GM21367 (cell line): ENCODE results near the gene ALPL.
"Not testable (repeated sequence)": the region's sequence is repeated elsewhere in the genome, so short reads cannot be mapped to it uniquely, and the experiment has no call there.

Experiments
- ATAC-seq: cut with Tn5 transposase; IDR thresholded peaks from one replicate; pipeline ENCODE4 v1.9.1; 2021; ENCODE audit not compliant: unreplicated experiment

Gene ALPL

DNA sequence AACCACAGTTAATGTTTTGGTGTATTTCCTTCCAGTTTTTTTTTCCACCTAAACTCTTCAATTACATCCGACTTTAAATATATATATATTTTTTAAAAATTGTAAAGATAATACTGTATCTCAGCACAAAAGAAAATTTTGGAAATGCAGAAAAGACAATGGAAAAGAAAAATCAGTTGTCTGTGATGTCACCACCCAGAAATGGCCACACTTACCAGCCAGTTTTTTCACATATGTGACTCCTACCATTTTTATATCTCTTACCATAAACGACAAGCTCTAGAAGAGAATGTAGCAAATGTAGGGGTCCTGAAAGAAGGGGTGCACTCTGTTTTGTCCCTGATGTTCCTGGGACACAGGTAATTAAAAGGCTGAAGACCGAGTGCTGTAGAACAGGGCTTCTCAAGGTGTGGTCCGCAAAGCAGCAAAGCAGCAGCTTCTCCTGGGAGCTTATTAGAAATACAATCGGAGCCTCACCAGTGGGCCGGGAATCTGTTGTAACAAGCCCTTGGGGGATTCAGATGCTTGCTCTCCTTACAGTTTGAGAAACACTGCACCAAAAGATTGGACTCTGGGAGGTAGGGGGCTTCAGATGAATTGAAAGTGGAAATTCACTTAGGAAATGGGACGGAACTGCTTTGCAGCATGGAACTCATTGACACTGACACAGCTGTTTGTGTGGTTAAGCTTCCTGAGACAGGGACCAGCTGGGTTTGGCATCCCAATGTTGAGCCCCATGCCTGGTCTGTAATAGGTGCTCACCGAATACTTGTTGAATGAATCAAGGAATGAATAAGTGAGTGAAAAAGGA, 44.1 kb downstream of the ALPL start:
- ATAC-seq = no peak

DNA sequence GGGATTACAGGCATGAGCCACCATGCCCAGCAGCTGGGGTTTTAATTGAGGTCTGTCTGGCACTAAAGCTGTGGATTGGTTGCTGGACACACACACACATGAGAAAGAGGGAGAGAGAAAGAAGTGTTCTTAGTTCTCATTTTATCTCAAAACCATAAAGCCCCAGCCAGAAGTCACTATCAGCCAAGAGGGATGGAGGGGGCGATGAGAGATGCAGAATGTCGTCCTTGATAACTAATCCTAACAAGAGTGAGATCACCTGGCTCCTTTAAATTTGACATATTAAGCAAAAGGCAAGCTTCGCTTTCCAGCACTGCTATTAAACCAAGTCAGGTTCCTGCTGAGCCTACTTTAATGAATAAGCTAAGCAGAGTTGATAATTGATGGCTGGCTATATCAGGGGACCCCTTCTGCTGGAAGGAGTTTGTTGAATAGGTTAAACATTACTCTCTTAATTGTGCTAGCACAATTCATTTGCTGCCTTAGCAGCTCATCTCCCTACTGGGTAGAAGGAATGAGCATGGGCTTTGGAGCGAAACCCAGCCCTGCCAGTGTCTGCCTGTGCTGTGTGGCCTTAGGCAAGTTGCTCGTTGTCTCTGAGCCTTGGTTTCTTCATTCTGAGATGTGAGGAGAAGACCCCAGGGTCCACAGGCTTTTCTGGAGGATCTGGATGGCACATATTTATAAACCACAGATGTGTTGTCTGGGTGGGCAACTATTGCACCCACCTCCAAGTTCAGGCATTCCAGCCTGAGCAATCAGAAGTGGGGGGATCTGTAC, 50.8 kb downstream of the ALPL start:
- no peak for ATAC-seq

DNA sequence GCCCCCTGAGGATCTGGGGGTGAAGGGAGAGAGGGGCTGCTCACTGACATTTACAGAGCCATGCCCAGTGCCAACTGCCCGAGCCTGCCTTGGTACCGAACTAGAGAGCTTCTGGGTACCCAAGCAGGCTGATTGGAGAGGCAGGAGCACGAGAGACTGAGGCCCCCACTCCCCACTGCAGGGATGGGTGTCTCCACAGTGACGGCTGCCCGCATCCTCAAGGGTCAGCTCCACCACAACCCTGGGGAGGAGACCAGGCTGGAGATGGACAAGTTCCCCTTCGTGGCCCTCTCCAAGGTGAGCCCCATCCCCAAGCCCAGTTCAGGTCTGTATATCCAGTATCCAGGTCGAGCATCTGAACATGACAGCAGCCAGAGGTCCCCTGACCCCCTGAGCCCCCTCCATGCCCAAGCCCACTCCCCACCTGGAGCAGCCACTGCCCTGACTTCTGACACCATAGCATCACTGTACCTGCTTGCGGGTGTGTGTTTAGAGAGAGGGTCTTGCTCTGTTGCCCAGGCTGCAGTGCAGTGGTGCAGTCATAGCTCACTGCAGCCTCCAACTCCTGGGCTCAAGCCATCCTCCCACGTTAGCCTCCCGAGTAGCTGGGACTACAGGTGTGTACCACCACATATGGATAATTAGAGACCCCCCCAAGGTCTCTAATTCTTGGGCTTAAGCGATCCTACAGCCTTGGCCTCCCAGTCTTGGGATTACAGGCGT, 51.9 kb downstream of the ALPL start:
- ATAC-seq = no peak

DNA sequence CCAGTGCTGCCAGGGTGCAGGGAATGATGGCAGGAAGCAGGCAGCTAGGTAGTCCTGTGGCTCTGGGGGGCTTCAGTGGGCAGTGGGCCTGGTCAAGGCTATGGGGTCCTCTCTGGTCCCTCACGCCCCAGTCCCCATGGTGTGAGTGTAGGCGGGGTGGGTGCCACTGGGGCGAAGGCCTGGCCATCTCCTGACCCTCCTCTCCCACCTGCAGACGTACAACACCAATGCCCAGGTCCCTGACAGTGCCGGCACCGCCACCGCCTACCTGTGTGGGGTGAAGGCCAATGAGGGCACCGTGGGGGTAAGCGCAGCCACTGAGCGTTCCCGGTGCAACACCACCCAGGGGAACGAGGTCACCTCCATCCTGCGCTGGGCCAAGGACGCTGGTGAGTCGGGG, 53.7 kb downstream of the ALPL start:
- no peak for ATAC-seq

DNA sequence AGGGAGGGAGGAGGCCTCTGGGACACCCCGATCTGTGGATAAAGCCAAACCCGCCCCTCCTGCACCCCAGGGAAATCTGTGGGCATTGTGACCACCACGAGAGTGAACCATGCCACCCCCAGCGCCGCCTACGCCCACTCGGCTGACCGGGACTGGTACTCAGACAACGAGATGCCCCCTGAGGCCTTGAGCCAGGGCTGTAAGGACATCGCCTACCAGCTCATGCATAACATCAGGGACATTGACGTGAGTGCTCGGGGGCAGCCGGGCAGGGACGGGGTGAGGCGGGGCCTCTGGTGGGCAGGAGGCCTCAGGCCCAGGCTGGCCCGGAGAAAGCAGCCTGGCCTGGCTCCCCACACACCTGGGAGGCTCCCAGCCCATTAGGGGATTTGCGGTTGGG, 54.7 kb downstream of the ALPL start:
- ATAC-seq = no peak

DNA sequence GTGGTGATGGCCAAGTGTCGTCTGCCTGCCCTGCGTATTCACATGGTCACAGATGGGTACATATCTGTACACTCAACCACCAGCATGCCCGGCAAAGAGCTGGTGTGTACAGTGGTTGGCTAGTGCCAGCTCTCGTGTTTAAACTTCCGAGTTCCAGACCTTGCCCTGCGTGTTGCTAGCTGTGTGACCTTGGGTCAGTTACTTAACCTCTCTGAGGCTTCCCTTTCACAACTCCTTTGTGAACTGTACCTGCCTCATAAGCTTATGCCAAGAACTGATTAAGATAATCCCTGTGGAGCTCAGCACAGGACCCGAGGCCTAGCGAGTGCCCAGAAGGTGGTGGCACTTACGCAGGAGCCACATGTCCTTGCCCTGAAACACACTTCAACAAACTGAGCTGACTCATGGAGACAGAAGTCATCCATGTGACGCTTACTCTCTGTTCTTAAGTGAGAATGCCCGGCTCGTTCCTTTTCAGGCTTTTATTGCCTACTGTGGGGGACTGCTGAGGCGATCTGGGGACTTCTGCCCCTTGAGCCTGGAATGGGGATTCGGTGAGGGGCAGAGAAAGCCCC, 55.4 kb downstream of the ALPL start:
- ATAC-seq = no peak

DNA sequence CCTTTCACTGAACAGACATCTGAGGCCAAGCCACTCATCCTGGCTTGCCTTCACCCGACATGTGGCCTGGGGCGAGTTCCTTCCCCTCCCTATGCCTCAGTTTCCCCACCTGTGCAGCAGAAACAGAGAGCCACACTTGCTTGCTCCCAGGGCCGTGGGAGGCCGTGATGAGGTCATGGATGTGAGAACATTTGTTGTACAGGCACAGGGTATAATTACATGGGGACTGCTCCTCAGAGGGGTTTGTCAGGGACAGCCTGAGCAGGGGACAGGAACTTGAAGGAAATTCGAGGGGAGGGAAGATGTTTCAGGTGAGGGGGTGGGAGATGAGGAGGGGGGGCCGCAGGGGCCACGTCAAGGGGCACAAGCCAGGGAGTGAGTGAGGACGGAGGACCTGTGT, 56.1 kb downstream of the ALPL start:
- no peak for ATAC-seq

DNA sequence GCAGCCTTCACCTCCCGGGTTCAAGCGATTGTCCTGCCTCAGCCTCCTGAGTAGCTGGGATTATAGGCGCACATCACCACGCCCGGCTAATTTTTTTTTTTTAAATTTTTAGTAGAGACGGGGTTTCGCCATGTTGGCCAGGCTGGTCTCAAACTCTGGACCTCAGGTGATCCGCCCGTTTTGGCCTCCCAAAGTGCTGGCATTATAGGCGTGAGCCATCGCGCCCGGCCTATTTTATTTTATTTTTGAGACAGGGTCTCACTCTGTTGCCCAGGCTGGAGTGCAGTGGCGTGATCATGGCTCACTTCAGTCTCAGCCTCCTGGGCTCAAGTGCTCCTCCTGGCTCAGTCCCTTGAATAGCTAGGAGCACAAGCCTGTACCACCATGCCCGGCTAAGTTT, 57.1 kb downstream of the ALPL start:
- ATAC-seq = not testable (repeated sequence)

DNA sequence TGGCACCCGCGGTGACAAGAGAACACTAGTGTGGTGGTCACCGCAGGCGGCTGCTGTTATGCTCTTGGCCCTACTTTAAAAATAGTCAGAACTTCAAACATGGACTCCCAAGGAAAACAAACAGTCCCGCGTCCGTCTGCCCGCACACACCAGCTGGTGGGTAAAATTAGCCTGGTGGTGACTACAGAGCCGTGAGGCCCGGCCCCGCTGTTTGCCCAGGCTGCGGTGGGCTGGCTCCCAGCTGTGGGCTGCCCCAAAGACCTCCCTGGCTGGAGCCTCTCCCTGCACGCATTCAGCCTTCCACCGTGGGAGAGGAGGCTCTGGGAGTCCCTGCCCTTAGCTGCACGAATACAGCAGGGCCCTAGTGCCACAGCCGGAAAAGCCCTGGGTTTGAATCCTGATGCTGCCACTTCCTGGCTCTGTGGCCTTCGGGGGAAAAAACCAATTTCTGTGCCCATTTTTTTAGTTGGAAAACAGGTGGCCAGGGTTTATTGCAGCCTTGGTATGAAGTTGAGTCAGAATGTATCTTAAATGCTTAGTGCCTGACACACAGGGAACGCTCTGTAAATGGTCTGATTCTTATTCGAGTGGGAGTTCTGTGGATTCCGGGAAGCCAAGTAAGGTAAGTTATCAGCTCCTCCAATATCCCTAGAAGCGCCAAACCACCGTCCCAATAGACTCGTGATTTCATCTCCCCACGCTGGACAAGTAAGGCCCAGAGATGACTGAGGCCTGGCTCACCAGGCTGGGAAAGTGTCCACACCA, 58.2 kb downstream of the ALPL start:
- no peak for ATAC-seq

DNA sequence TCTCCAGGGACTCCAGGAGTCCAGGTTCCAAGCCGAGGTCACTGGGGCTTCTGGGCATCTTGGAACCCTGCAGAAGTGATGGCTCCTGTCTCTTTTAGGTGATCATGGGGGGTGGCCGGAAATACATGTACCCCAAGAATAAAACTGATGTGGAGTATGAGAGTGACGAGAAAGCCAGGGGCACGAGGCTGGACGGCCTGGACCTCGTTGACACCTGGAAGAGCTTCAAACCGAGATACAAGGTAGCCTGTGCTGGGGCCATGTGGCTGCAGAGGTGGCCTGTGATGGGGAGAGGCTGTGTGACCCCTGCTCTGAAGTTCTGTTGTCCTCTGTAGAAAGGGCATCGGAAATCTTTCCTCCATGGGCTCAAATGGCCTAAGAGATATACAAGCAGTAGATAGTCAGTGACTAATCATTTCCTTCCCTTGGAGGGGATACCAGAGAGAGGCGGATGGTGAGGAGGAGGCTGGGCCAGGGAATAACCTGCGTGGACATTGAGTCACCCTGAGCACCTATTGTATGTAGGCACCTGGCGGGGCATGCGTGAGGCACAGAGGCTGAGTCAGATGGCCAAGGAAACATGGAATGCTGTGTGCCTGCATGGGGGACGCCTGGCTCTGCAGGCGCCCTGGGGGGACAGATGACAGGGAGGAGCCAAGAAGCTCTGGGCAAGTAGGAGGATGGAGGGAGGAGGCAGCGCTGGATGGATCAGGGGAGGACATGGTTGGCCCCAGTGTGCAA, 59.0 kb downstream of the ALPL start:
- no peak for ATAC-seq

DNA sequence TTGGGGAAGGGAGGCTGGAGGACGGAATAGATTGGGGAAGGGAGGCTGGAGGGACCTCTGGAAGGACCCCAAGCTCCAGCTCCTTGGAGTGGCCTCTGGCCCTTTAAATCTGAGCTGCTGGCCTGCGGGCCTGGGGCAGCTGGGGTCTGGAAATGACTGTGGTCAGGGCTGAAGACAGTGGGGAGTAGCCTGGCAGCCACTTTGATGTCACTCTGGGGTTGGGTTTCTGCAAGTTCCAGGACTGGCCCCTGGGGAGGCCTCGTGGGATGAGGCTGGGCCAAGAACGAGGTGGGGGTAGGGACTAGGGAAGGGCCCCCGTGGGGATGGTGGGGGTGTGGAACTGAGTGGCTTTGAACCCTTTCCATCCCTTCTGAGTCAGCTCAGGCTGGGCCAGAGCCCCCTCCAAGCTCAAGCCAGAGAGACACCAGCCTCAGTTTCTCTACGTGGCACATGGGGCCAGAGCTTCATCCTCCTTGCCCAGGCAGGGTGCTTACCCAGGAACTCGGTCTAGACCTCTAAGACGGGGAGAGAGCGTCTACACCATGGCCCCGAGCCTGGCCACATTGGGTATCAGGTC, 59.7 kb downstream of the ALPL start:
- ATAC-seq = no peak

DNA sequence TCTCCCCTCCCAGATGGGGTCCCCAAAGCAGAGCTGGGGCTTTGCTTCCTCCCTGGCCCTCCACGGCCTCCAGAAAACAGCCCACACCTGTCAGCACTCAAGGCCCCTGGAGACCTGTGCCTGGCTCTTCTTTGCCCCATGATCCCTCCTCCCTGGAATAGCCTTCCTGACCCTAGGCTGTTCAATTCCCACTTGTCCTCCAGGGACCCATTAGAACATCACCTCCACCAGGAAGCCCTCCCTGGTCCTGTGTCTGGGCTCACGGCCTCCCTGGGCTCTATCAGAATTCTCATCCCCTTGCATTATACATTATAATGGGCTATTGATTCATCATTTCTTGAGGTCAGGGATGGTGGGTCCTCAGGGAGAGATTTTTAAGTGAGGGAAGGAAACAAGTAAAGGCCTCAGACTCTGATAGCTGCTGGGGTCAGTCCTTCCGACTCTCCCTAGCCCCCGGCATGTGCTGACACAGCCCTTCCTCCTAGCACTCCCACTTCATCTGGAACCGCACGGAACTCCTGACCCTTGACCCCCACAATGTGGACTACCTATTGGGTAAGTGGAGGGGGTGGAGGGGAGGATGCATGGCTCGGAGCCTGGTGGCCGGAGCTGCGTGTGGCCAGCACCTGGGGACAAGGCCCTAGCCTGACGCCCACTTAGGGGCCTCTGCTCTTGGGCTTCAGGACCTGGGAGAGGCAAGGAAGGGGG, 60.8 kb downstream of the ALPL start:
- ATAC-seq = no peak

DNA sequence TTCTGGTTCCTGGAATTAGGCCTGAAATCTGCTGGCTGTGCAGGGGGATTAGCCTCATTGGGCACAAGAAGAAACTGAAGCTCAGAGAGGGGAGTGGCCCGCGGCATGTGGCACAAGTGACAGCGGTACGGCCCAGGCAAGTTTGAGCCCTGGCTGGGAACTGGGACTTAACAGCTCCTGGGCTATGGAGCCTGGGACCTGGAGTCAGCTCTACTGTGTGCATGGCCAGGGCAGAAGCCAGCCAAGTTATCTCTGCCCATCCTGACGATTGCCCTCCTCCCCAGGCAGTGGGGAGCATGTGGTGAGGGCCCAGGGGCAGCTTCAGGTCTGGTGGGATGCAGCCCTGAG, 61.3 kb downstream of the ALPL start:
- ATAC-seq = no peak

DNA sequence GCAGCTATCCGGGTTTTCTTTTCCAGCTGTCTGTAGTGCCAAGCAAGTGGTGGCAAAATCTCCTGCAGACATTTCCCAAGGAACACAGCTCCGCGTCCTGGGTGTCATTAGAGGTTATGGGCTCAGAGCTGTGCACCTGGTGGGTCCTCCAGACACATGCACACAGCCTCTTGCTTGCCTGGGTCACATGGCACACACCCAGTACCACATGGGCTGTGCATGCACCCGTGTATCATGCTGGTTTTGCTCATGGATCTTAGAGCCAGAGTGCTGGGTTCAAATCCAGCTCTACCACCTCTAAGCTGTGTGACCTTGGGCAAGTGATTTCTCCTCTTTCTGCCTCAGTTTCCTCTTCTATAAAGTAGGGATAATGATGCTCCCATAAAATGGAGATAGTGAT, 61.7 kb downstream of the ALPL start:
- no peak for ATAC-seq

DNA sequence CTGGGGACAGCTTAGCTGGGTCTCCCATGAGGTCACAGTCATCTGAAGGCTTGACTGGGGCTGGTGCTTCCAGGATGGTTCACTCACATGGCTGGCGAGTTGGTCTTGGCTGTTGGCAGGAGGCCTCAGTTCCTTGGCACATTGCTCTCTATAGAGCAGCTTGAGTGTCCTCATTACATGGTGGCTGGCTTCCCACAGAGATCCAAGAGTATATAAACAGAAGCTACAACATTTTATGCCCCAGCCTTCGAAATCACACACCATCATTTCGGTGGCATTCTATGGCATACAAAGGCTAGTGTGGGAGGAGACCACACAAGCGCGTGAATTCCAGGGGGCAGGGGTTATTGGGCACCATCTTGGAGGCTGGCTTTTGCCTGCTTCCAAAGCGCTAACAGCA, 63.0 kb downstream of the ALPL start:
- ATAC-seq = no peak

DNA sequence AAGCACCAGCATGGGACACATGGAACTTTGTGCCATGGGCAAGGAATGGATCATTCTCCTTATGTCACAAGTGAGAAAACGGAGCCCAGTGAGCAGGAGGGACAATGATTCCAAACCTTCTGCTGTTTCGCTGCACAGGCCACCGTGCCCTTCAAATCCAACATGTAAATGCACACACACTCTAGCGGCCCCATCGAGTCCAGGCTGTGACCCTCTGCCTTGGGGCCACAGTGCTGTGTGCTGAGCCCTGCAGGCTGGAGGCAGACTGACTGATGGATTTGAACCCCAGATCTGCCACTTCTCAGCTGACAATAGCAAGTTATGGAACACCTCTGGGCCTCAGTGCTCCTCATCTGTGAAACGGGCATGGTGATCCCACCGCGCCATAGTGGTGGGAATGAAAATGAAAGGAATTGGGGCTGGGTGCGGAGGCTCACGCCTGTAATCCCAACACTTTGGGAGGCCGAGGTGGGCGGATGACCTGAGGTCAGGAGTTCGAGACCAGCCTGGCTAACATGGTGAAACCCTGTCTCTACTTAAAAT, 63.6 kb downstream of the ALPL start:
- no peak for ATAC-seq

DNA sequence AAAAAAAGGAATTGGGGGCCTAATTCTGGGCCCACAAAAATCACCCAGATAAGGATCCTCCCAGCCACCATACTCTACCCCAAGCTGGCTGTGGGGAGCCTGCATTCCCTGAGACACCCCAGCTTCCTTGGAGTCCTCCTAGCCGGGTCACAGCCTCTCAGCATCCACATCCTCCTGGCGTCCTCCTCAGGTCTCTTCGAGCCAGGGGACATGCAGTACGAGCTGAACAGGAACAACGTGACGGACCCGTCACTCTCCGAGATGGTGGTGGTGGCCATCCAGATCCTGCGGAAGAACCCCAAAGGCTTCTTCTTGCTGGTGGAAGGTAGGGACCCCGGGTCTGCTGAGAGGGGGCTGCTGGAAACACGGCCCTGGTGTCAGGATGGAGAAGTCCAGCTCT, 64.3 kb downstream of the ALPL start:
- no peak for ATAC-seq

DNA sequence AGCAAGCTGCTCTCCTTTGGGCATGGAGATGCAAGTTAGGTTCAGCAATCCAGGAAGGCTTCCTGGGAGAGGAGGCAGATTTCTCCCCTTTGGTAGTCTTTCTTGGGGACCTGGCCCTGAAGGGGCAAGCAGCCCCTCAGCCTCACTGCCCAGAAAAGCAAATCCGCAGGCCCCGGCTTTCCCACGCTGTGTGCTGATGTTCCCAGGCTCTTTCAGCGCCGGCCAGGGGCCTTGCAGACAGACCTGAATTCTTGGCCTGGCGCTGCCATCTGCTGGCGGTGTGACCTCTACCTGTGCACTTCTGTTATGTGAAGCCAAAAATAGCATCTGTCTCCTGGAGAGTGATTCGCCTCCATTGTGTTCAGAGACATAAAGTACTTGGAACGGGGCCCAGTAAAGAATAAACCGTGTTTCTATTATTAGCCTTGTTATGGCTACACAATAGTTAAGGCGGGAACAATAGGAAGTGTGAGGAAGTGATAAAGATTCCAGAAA, 64.8 kb downstream of the ALPL start:
- ATAC-seq = no peak
